ENCODE measurements around the gene CDH18.
A peak's percentile ranks its signal among the peaks of the same experiment; 100 is the strongest.

Gene CDH18, protein sequence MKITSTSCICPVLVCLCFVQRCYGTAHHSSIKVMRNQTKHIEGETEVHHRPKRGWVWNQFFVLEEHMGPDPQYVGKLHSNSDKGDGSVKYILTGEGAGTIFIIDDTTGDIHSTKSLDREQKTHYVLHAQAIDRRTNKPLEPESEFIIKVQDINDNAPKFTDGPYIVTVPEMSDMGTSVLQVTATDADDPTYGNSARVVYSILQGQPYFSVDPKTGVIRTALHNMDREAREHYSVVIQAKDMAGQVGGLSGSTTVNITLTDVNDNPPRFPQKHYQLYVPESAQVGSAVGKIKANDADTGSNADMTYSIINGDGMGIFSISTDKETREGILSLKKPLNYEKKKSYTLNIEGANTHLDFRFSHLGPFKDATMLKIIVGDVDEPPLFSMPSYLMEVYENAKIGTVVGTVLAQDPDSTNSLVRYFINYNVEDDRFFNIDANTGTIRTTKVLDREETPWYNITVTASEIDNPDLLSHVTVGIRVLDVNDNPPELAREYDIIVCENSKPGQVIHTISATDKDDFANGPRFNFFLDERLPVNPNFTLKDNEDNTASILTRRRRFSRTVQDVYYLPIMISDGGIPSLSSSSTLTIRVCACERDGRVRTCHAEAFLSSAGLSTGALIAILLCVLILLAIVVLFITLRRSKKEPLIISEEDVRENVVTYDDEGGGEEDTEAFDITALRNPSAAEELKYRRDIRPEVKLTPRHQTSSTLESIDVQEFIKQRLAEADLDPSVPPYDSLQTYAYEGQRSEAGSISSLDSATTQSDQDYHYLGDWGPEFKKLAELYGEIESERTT

GRCh38 chr5:19987612-19988361 lies at the start of gene CDH18:
Gene CDH18, minus strand, starts transcription at chr5:19988200. Its CDS starts 149,214 bp downstream, at chr5:19838986.
- DNase-seq, result peak; percentile 87

GRCh38 chr5:20034717-20035116 lies 46.7 kb upstream of the CDH18 start:
- DNase-seq, result no peak

DNA sequence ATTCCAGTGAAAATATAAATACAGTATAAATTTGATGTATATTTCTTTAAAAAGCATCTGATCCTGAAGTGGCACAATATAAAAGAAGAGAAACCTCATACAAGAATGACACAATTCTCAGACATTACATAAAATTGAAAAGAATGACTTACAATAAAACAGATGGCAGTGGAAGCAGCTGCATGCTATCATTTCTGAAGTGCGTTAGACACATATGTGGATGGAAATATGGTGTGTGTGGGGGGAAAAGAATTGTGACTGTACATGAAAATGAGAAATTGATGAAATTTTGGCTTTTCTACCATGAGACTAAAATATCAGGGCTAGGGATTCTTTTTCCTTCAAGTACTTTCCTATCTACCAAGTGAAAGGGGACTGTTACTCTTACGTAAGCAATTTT lies 45.9 kb upstream of the CDH18 start:
- peak; percentile 61 for DNase-seq

DNA sequence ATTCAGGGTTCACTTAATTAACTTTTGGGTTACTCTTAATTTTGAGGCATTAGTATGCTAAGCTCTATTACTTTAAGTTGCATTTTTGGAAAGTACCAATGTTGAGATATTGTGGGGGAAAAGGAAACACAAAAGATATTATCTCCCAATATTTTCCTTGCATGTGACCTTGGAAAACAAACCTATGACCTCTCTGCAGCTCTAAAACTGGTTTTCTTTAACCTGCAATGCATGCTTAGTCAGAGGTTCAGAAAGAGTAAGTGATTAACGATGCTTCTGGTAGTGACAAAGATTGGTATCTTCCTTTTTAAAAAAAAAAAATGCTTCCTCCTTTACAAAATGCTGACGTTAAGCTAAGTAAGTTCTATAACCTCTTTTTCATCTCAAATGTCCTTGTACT lies 44.9 kb upstream of the CDH18 start:
- DNase-seq, result no peak

DNA sequence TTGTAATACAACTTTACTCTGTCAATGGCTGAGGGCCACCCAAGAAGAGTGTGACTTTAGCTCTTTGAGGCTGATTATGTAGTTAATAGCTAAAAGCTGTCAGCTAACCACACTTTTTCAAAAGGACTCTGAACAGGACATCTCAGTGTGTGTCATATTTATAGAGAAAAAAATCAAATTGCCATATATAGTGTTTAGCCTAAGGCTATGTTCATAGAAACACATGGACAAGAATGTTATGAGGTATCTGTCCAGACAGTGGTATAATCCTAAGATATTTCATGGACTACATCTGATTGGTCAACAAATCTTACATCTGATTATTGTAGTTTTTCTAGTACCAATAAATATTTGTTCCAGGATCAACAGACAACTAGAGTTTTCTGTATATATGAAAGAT lies 42.1 kb upstream of the CDH18 start:
- DNase-seq, result no peak

DNA sequence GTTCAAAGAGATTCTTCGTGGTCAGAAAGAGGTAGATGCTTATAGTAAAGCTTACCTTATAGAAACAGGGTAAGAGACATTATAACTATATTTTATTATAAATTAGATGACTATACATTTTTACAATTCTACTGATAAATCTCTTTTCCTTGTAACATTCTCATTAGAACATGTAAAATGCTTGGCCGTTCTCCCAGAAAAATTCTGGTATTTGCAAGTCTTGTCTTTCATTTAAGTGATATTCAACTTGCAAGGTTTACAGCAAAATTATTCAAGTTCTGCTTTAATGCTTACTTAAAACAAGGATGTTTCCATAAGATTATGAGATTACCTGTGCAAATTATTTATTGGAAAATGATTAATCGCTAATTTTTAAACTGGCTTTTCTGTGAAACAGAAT lies 41.3 kb upstream of the CDH18 start:
- DNase-seq, result no peak

DNA sequence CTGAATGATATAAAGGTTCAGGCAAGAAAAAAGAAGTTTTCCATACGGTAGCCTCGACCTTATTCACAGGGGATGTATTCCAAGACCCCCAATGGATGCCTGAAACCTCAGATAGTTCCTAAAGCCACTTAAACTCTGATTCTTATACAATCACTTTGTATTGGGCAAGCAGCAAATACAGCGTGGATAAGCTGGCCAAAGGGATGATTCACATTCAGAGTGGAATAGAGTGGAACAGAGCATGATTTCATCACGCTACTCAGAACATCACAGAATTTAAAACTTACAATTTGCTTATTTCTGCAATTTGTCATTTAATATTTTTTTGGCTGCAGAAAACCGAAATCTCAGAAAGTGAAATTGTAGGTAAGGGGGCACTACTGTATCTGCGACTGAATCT lies 40.5 kb upstream of the CDH18 start:
- DNase-seq, result no peak

GRCh38 chr5:20023686-20024180 lies 35.7 kb upstream of the CDH18 start:
- no peak for DNase-seq

- no peak for DNase-seq
Measured at GRCh38 chr5:20020247-20020646, 32.2 kb upstream of the CDH18 start.

DNA sequence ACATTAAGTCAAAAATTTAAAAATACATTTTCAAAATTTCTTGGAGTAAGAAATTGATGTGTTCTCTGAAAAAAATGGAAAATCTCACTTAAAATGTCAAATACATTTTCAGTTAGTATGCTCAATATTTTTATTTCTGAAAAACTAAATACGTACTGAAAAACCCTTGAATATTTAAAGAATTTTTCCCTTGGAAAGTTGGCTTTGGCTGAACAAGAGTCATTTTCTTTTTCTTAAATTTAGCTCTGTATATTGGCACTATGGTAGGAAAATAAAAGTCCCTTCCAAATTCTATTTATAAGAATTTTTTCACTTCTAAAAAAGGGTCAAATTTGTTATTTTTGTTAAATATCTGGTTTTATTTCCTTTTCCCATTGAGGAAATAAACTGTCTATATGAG lies 29.0 kb upstream of the CDH18 start:
- no peak for DNase-seq

DNA sequence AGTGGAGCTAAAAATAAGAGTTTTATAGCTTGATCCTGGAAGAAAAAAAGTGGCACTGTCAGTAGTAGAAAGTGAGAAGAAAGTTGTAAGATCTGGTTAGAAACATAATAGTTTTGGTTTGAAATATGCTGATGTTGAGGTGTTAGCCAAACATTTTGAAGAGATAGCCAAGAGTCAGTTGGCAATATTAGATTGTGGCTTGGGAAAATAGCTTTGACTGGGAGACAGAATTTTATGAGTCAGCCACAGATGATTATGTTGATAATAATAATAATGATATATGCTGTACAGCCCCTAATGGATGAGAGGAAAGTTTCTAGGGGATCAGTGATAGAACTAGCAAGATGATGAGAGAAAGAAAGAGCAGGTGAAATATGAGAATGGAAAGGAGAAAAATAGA lies 12.4 kb upstream of the CDH18 start:
- no peak for DNase-seq

DNA sequence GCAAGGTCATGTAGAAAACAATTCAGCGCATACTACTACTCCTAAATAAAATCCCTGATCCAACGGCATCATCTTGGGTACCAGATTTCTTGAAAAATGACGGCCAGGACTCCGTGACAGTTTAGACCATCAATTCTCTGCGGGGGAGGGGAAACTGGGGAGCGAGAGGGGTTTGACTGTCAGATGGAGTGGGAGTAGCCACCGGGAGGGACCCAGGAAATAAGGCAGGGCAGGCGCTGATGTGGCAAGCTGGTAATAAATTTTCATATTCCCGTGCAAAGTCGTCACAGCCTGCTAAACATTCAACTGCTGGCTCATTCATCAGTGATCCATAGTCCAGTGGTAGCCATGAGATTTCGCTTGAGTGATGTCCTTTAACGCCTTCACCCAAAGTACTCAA lies 457 bp upstream of the CDH18 start:
- no peak for DNase-seq

GRCh38 chr5:19986806-19987205 lies 1.2 kb downstream of the CDH18 start:
- no peak for DNase-seq

DNA sequence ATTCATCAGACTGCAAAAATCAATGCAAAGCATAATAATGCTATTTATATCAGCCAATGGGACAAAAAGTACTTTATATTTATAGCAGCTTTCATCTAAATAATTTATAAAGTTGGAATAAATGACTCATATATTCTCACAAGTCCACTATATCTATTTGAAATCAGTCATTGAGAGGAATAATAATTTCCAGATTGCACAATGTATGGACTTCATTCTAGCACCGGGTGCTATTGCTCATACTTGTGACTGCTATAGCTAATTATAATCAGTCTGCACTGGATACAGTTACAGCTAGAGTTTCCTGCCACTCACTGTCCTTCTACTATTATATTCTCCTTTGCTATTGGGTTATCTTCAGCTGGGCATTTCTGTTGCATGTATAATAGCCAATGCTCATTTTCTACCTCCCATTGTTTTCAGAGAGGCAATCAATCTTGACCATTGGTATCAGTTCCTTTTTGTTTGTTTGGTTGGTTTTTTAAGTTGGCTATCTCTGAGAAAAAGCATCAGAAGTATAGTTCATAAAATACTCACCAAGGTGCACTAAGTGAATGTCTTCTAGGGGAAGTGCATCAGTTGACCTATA lies 1.9 kb downstream of the CDH18 start:
- peak; percentile 43 for DNase-seq

DNA sequence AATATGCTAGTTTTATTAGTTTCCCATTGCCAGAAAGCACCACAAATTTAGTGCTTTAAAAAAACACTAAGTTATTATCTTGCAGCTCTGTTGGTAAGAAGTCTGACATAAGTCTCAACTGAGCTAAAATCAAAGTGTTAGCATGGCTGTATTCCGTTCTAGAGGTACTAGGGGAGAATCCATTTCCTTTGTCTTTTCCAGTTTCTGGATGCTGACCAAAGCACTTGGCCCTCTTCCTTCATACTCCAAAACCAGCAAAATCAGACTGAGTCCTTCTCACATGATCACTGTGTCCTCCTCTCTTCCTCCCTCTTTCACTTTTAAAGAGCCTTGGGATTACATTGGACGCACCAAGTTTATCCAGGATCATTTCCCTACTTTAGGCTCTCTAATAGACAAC lies 9.5 kb downstream of the CDH18 start:
- no peak for DNase-seq

- no peak for DNase-seq
Measured at GRCh38 chr5:19977099-19977498, 10.9 kb downstream of the CDH18 start.

DNA sequence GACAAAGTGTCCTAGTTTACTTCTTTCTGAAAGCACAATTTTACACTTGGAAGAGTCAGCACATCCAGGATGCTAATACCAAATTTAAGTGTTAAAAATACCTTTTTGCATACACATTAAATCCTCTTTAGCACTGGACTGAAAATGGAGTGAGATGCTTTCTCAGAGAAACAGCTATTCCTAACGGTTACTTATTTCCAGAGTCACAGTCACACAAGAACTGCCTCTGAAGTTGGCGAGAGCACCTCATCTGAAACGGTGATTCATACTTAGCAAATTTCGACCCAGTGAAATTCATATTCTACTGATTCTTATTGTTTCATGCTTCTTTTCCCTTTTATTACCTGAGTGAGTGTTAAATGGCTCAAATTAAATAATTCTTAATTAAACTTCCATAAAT lies 12.2 kb downstream of the CDH18 start:
- DNase-seq, result no peak

GRCh38 chr5:19960451-19960850 lies 27.5 kb downstream of the CDH18 start:
- DNase-seq, result no peak

- no peak for DNase-seq
Measured at GRCh38 chr5:19959830-19960384, 28.1 kb downstream of the CDH18 start.

DNA sequence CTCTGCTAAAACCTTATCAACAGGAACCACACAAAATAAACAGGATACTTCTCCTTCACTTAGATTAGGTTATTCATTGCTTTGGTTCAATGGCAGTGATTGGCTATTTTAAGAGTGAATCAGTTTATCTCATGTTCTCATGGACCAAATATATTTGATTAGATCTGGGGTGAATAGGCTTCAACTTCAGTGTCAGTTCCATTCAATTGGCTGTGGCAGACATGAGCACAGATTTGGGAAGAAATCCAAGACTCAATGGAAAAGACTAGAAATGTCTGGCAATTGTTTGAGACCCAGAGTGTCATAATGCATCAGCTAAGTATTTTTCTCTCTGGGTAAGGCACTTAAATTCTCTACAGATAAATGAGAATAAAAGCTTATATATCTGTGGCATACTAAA lies 37.1 kb downstream of the CDH18 start:
- no peak for DNase-seq

DNA sequence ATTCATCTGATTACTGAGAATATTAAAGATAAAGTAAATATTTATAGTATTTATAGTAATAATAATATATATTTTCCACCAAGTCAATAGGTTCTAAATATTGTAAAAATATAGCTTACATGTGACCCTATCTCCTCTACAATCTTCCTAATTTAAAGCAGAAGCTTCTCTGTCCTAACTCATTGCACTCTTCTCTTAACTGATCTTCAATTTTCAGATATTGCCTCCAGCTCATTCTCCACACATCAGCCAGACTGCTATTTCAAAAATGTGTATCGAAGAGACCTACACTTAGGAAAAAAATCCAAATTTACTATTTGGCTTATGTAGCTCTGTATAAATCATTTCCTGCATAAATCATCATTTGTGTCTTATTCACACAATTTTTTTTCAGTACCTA lies 47.8 kb downstream of the CDH18 start:
- no peak for DNase-seq

DNA sequence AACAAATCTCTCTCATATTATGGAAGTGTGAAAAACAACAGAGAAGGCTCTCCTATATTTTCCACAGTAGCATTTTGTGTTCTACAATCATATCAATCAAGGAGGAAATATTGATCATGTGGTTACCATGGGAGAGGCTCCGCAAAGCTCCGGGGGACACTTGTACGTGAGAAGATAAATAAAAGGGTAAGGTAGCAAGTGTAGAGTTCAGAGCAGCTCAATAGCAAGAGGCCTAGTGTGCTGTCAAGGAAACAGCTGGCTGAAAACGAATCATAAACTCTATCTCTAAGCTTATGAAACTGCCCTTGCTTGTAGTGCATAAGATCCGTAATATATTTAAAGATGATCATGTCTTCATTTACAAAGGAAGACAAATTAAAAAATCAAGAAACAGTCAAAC lies 57.5 kb downstream of the CDH18 start:
- DNase-seq, result no peak
